ENCODE results near the gene AKT2. TPM values are rescaled to one million over a fixed set of nuclear protein-coding genes. Genes with fewer than 3 reads are reported as not detected.

The AKT2 gene
- total and polyA plus RNA-seq, 2 of the 8 experiments (the other 6 are each of a cell fraction or from before 2014, with no cell fraction given): 151 to 183 TPM

DNA sequence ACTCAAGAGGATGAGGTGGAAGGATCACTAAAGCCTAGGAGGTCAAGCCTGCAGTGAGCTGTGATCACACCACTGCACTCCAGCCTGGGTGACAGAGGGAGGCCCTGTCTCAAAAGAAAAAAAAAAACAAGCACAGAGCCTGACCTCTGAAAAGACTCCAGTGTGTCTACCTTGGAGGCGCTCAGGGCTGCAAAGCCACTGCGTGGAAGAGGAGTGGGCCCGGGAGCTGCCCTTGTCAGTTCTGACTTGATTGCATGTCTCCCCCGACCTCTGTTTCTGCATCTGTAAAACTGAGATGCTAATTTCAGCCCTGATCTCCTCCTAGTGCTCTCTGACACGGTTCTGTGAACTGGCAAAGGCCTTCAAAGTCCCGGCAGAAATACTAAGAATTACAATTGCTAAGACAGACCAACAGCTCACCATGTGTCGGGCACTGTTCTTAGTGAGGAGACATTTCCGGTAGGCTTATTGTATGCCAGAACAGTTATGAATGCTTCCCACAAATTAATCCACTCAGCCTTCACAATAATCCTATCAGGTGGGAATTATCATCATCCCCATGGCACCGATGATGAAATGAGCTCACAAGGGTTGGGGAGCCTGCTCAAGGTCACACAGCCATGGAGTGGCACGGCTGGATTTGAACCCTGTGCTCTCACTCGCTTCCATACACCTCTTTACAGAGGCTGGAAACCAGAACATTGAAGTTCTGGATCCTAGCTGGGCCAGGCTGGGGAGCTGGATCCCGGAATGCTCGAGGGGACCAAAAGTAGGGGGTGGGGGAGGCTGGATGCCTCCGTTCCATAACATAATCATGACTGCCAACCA, 3.5 kb downstream of the AKT2 start (continued):
- TF ChIP-seq, protein P1, sequence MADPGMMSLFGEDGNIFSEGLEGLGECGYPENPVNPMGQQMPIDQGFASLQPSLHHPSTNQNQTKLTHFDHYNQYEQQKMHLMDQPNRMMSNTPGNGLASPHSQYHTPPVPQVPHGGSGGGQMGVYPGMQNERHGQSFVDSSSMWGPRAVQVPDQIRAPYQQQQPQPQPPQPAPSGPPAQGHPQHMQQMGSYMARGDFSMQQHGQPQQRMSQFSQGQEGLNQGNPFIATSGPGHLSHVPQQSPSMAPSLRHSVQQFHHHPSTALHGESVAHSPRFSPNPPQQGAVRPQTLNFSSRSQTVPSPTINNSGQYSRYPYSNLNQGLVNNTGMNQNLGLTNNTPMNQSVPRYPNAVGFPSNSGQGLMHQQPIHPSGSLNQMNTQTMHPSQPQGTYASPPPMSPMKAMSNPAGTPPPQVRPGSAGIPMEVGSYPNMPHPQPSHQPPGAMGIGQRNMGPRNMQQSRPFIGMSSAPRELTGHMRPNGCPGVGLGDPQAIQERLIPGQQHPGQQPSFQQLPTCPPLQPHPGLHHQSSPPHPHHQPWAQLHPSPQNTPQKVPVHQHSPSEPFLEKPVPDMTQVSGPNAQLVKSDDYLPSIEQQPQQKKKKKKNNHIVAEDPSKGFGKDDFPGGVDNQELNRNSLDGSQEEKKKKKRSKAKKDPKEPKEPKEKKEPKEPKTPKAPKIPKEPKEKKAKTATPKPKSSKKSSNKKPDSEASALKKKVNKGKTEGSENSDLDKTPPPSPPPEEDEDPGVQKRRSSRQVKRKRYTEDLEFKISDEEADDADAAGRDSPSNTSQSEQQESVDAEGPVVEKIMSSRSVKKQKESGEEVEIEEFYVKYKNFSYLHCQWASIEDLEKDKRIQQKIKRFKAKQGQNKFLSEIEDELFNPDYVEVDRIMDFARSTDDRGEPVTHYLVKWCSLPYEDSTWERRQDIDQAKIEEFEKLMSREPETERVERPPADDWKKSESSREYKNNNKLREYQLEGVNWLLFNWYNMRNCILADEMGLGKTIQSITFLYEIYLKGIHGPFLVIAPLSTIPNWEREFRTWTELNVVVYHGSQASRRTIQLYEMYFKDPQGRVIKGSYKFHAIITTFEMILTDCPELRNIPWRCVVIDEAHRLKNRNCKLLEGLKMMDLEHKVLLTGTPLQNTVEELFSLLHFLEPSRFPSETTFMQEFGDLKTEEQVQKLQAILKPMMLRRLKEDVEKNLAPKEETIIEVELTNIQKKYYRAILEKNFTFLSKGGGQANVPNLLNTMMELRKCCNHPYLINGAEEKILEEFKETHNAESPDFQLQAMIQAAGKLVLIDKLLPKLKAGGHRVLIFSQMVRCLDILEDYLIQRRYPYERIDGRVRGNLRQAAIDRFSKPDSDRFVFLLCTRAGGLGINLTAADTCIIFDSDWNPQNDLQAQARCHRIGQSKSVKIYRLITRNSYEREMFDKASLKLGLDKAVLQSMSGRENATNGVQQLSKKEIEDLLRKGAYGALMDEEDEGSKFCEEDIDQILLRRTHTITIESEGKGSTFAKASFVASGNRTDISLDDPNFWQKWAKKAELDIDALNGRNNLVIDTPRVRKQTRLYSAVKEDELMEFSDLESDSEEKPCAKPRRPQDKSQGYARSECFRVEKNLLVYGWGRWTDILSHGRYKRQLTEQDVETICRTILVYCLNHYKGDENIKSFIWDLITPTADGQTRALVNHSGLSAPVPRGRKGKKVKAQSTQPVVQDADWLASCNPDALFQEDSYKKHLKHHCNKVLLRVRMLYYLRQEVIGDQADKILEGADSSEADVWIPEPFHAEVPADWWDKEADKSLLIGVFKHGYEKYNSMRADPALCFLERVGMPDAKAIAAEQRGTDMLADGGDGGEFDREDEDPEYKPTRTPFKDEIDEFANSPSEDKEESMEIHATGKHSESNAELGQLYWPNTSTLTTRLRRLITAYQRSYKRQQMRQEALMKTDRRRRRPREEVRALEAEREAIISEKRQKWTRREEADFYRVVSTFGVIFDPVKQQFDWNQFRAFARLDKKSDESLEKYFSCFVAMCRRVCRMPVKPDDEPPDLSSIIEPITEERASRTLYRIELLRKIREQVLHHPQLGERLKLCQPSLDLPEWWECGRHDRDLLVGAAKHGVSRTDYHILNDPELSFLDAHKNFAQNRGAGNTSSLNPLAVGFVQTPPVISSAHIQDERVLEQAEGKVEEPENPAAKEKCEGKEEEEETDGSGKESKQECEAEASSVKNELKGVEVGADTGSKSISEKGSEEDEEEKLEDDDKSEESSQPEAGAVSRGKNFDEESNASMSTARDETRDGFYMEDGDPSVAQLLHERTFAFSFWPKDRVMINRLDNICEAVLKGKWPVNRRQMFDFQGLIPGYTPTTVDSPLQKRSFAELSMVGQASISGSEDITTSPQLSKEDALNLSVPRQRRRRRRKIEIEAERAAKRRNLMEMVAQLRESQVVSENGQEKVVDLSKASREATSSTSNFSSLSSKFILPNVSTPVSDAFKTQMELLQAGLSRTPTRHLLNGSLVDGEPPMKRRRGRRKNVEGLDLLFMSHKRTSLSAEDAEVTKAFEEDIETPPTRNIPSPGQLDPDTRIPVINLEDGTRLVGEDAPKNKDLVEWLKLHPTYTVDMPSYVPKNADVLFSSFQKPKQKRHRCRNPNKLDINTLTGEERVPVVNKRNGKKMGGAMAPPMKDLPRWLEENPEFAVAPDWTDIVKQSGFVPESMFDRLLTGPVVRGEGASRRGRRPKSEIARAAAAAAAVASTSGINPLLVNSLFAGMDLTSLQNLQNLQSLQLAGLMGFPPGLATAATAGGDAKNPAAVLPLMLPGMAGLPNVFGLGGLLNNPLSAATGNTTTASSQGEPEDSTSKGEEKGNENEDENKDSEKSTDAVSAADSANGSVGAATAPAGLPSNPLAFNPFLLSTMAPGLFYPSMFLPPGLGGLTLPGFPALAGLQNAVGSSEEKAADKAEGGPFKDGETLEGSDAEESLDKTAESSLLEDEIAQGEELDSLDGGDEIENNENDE (IDR thresholded peaks at IDR 0.05; ENCODE audit: insufficient replicate concordance, low read length): no peak
- TF ChIP-seq BCL11A (IDR thresholded peaks at IDR 0.05; ENCODE audit: low read depth in 2 of 2, low read length in 2 of 2): no peak
- no peak for TF ChIP-seq TBP (IDR thresholded peaks at IDR 0.05; ENCODE audit: low read depth, low read length)
- TF ChIP-seq POU5F1 (IDR thresholded peaks at IDR 0.05; ENCODE audit: low read depth, low read length): no peak
- no peak for TF ChIP-seq ASH2L (IDR thresholded peaks at IDR 0.05; ENCODE audit: low read length)
- TF ChIP-seq CBX8 (IDR thresholded peaks at IDR 0.05; ENCODE audit: borderline replicate concordance, low read depth, low read length): no peak
- TF ChIP-seq NANOG (IDR thresholded peaks at IDR 0.05; ENCODE audit: insufficient read depth, low read depth, low read length, poor library complexity, severe bottlenecking): no peak
- TF ChIP-seq JUN (IDR thresholded peaks at IDR 0.05; ENCODE audit: low read depth, low read length): no peak
- no peak for TF ChIP-seq SIN3A (conservative IDR thresholded peaks at IDR 0.05 in 1 of 2, IDR thresholded peaks at IDR 0.05 in 1 of 2; ENCODE audit: low read depth in 1 of 2, low read length in 2 of 2)
- no peak for TF ChIP-seq CHD2 (IDR thresholded peaks at IDR 0.05; ENCODE audit: low read length)

Data from H1 (cell line).